Colonic mucosa (tissue), 4 donors: Measurements from ENCODE around the gene PIP5K1C. TPM values are rescaled to one million over a fixed set of nuclear protein-coding genes. Genes with fewer than 3 reads are reported as not detected.

Experiments
- DNase-seq: peaks from one replicate; pipeline ENCODE4 v3.0.0-alpha.2; 2020
- H3K27ac ChIP-seq: fragments of 200-600 bp; one replicate; pipeline ENCODE4 v1.8.0; 2021
- H3K27me3 ChIP-seq: fragments of 200-600 bp; one replicate; pipeline ENCODE4 v1.8.0; 2021
- H3K36me3 ChIP-seq: fragments of 200-600 bp; one replicate; pipeline ENCODE4 v1.8.0; 2021
- H3K4me1 ChIP-seq: fragments of 200-600 bp; one replicate; pipeline ENCODE4 v1.8.0; 2021; ENCODE audit warnings: mild to moderate bottlenecking
- H3K4me3 ChIP-seq: fragments of 200-600 bp; one replicate; pipeline ENCODE4 v1.8.0; 2021
- H3K9ac ChIP-seq, 2 donors: one replicate each; pipeline ENCODE4 v1.7.0; 2013; ENCODE audit warnings: control low read depth in 2 of 2, low read depth in 2 of 2, low read length in 2 of 2
- H3K9me3 ChIP-seq: fragments of 200-600 bp; one replicate; pipeline ENCODE4 v1.8.0; 2021
- CTCF ChIP-seq: fragments of 200-600 bp; IDR thresholded peaks from one replicate; pipeline ENCODE4 v1.8.0; 2022; ENCODE audit warnings: antibody characterized with exemption, mild to moderate bottlenecking
- intact Hi-C: fragments of 100-400 bp; cut with DNase I; formaldehyde crosslinking; loops from one replicate; pipeline ENCODE4 v1.14.1; 2022
- total RNA-seq, 2 donors: library from RNA; stranded (reverse); fragmentation: NEBNext Ultra II Directional in 1 of 2; extraction: Animal tissue kit (Norgen Biotek cat#: 25700) in 1 of 2; gene quantifications; one replicate each; pipeline ENCODE4 v1.2.1, GENCODE V29; 2021
- donor health status: healthy.
- donor health status: DM: no; HTN: no; CAD: no.
- donor health status: DM: no; HTN: no; CAD: no.

The PIP5K1C gene
- total RNA-seq, 2 donors from 2014 or later = 22.8 to 31.2 TPM

- no peak overlapping the region for H3K4me3 ChIP-seq
- no peaks in the 10 kb centered on the region for H3K4me1 ChIP-seq
- no peak for TF ChIP-seq CTCF
- H3K27ac ChIP-seq = no peak overlapping the region
- H3K9ac ChIP-seq = no peak overlapping the region
- no peaks in the 10 kb centered on the region for H3K27me3 ChIP-seq
- DNase-seq = no peak
- intact Hi-C loops = no loop called here
- H3K36me3 ChIP-seq = no peaks in the 10 kb centered on the region
- no peaks in the 10 kb centered on the region for H3K9me3 ChIP-seq
Measured at GRCh38 chr19:3660493-3661219, 39.6 kb downstream of the PIP5K1C start.

GRCh38 chr19:3659746-3660112, 40.5 kb downstream of the PIP5K1C start:
- Histone ChIP-seq H3K27ac (no peak overlapping the region), H3K36me3 (no peaks in the 10 kb centered on the region), H3K4me1 (no peaks in the 10 kb centered on the region), H3K9ac (no peak overlapping the region), H3K27me3 (no peaks in the 10 kb centered on the region), H3K9me3 (no peaks in the 10 kb centered on the region), H3K4me3 (no peak overlapping the region)
- no peak for DNase-seq
- TF ChIP-seq CTCF = no peak
- intact Hi-C loops = no loop called here

- Histone ChIP-seq H3K4me1 (no peaks in the 10 kb centered on the region), H3K36me3 (no peaks in the 10 kb centered on the region), H3K9ac (no peak overlapping the region), H3K9me3 (no peaks in the 10 kb centered on the region), H3K27me3 (no peaks in the 10 kb centered on the region), H3K27ac (no peak overlapping the region), H3K4me3 (no peak overlapping the region)
- no peak for DNase-seq
- TF ChIP-seq CTCF = no peak
- intact Hi-C loops = no loop called here
Measured at GRCh38 chr19:3658870-3659745, 41.2 kb downstream of the PIP5K1C start.

DNA sequence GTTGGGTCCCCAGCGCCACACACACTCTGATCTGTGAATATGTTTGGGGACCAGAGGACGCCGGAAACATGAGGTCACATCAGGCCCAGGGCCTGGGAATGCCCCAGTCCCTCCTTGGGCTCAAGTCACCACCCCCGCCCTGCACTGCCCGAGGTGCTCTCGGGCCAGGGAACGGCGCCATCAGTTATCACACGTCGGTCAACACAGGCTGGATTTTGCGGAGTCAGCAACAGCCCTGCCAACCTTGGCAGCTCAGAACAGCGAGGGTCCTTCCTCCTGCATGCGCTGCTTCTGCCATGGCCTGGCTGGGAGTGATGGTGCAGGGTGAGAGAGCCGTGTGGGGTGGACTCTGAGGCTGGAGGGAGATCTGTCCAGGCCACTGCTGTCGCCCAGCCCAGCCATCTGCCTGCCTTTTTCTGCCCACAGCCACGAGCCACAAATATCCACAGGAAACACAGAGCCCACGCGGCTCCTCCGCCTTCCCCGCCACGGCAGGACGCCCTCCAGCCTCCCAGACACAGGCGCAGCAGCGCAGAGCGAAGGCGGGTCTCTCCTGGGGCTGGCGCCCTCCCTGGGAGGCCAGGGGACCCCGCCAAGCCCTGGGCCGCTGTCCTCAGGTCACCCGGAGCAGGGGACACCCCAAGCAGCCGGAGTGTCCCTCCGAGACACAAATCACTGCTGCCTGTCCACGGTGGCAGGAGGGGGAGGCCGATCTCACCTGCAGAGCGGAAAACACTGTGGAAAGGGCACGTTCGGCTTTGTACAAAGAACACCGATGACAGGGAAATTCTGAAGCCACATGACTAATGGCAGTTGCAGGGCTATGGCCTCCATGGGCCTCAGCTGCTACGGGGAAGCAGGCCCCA, 42.0 kb downstream of the PIP5K1C start:
- intact Hi-C loops = no loop called here
- no peaks in the 10 kb centered on the region for H3K27me3 ChIP-seq
- H3K4me3 ChIP-seq = no peak overlapping the region
- no peak overlapping the region for H3K27ac ChIP-seq
- H3K9ac ChIP-seq = no peak overlapping the region
- no peak for DNase-seq
- H3K36me3 ChIP-seq = no peaks in the 10 kb centered on the region
- H3K4me1 ChIP-seq = no peaks in the 10 kb centered on the region
- H3K9me3 ChIP-seq = no peaks in the 10 kb centered on the region
- TF ChIP-seq CTCF = no peak

DNA sequence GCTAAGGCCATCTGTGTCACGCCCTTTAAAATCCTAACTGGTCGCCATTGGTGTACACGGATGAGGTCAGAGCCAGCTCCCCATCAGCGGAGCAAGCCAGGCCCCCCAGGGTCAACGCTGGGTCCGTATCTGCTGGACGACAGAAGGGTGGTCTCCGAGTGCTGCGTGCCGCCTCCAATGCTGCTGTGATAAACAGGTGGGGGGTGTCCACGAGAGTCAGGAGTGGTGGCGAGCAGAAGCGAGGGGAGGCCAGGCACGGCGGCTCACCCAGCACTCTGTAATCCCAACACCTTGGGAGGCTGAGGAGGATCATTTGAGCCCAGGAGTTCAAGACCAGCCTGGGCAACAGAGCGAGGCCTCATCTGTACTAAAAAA, 42.9 kb downstream of the PIP5K1C start:
- DNase-seq = no peak
- H3K36me3 ChIP-seq = no peaks in the 10 kb centered on the region
- no peak for TF ChIP-seq CTCF
- no peak overlapping the region for H3K9ac ChIP-seq
- no peaks in the 10 kb centered on the region for H3K27me3 ChIP-seq
- no peaks in the 10 kb centered on the region for H3K9me3 ChIP-seq
- no peak overlapping the region for H3K27ac ChIP-seq
- no peaks in the 10 kb centered on the region for H3K4me1 ChIP-seq
- intact Hi-C loops = no loop called here
- H3K4me3 ChIP-seq = no peak overlapping the region
